22Rv1 (cell line): ENCODE results near the gene KCNA2.

Source experiments
- H3K27ac ChIP-seq: fragments of 450-650 bp; 2 replicates; pipeline ENCODE4 v1.5.1; 2017
- ZFX ChIP-seq: fragments of 450-650 bp; IDR thresholded peaks from 2 replicates; pipeline ENCODE4 v1.6.1; 2017; ENCODE audit warnings: antibody characterized with exemption, borderline replicate concordance
- TF ChIP-seq, protein P1 (sequence below): fragments of 450-650 bp; IDR thresholded peaks from 2 replicates; pipeline ENCODE4 v1.5.1; 2017; ENCODE audit warnings: mild to moderate bottlenecking

Gene KCNA2

DNA sequence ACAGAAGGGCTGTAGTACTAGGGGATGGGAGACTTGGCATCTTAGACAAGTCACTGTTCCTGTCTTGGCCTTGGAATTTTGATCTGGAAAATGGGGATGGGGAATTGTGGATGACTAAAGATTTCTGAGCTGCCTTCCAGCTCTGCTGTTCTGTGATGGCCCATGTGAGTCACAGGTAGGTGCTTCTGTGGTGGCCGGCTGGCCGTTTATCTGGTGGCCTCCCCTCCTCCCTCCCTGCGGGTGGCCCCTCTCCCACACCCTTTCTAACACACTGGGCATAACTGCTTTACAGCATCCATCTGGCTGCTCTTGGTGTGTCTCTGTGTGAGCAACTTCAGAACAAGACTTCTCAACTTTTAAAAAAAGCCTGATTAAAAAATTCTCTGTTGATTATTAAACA, 35.9 kb downstream of the KCNA2 start:
- no peak for TF ChIP-seq ZFX
- TF ChIP-seq, protein P1, sequence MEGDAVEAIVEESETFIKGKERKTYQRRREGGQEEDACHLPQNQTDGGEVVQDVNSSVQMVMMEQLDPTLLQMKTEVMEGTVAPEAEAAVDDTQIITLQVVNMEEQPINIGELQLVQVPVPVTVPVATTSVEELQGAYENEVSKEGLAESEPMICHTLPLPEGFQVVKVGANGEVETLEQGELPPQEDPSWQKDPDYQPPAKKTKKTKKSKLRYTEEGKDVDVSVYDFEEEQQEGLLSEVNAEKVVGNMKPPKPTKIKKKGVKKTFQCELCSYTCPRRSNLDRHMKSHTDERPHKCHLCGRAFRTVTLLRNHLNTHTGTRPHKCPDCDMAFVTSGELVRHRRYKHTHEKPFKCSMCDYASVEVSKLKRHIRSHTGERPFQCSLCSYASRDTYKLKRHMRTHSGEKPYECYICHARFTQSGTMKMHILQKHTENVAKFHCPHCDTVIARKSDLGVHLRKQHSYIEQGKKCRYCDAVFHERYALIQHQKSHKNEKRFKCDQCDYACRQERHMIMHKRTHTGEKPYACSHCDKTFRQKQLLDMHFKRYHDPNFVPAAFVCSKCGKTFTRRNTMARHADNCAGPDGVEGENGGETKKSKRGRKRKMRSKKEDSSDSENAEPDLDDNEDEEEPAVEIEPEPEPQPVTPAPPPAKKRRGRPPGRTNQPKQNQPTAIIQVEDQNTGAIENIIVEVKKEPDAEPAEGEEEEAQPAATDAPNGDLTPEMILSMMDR = no peak

DNA sequence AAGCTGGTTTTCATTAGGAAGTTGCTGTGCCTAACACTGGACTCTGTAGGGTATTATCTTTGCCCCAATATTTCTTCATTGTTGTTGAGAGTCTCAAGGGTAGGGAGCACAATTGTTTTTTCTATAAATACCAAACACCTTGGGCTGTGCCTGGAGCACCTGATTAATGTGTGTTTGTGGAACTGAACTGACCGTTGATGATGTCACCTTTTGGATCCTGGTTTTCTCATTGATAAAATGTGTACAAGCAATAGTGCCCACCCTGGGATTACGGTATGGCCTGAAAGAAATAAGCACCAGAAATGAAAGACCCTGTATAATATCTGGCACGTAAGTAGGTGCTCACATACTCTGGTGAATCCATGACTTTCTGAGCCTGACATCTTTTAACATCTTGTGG, 39.3 kb downstream of the KCNA2 start:
- TF ChIP-seq, protein P1 = no peak
- no peak for TF ChIP-seq ZFX

More for the DNA sequence above, 35.9 kb downstream of the KCNA2 start:
- H3K27ac ChIP-seq = no peak overlapping the region

DNA sequence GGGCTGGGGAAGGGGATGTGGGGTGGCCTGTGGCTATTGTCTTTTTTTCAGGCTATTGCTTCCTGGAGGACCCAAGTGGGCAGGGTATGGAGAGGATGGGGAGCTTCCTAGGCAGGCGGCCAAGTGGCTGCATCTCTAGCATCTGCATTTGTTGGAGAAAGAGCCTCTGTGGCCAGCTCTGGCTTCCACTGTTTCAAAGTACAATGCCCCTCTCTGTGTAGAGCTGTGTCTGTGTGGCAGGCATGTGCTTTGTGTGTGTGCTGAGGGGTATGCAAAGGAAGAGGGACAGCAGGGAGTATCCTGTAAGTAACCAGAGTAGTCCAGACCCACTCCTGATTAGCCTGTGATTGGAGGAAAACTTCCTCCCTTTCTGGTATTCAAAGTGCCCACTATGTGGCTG, 40.6 kb downstream of the KCNA2 start:
- TF ChIP-seq, protein P1 = no peak
- no peak for TF ChIP-seq ZFX
- no peak overlapping the region for H3K27ac ChIP-seq

More for the DNA sequence above, 39.3 kb downstream of the KCNA2 start:
- H3K27ac ChIP-seq = no peak overlapping the region

DNA sequence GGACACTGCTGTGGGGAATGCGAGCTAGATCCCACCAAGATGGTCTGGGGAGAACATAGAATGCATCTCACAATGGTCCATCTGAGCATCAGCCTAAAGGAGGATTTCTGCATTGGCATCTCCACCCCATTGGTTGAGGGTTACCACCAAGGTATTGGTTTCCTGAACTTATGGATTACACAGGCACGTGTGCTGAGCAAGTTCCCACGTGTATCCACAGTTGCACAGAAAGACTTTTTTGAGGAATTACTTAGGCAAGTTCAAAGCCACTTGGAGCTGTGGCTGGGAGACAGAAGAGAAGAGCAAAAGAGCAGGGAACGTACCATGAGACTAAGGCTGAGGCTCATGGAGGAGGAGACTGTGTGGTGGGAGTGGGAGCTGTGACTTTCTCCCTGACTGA, 43.1 kb downstream of the KCNA2 start:
- H3K27ac ChIP-seq = no peak overlapping the region
- TF ChIP-seq, protein P1 = no peak
- TF ChIP-seq ZFX = no peak

DNA sequence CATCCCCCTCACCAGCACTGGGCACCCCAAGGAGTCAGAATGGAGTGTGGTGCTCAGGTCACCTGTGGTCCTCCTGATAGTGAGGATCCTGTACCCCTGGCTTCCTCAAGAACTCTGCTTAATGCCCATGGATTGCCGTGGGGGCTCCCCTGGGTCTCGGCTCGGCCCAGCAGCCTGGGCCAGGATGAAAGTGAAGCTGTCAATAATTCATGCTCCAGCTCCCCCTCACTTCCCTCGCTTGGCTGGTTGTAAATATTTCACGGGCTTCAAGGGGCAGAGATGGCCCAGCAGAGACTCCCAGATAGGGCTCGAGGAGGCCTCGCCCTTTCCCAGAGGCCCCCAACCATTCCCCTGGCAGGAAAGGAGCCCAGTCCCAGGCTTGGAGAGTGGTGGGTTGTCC, 44.6 kb downstream of the KCNA2 start:
- no peak overlapping the region for H3K27ac ChIP-seq
- TF ChIP-seq, protein P1 = no peak
- no peak for TF ChIP-seq ZFX

DNA sequence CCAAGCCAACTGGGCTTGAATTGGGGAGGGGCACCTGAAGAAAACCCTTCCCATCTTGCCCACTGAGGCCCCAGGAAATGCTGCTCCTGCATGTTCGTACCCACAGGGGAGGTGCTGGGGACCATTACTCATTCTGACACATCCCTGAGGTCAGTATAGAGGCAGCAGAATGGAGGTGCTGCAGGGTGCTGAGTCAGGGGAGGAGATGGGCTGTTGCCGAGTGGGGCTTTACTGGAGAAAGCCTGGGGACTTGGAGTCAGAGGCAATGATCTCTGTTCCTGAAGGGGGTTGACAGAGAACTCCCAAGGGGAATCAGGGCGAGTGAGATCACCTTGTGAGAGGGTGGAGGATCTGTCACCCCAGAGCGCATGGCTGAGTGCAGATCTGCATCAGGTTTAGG, 47.0 kb downstream of the KCNA2 start:
- H3K27ac ChIP-seq = no peak overlapping the region
- TF ChIP-seq, protein P1 = no peak
- TF ChIP-seq ZFX = no peak

DNA sequence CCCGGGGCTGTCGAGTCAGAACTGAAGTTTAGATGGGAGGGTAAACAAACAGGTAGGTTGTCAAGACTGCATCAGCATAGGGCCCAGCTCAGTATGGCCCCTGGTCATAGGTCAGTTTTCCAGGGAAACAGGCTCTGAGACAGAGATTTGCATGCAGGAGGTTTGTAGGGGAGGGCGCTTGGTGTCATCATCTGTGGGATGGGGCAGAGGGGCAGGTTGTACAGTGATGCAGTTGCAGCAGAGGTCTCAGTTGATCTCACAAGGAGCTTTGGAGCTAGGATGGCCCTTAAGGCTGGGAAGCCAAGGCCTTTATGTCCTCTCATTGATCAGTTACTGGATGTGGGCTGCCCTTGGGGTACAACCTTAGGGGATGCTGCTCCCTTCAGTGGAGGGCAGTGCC, 48.7 kb downstream of the KCNA2 start:
- TF ChIP-seq ZFX = no peak
- TF ChIP-seq, protein P1 = no peak
- H3K27ac ChIP-seq = no peak overlapping the region
